ENCODE results near the gene PDSS2.

The PDSS2 gene

GRCh38 chr6:107448776-107449175 is 10.6 kb downstream of the PDSS2 start:
- no peak for TF ChIP-seq CTCF (IDR thresholded peaks at IDR 0.05)
- Histone ChIP-seq H3K27ac (no peak overlapping the region), H3K4me1 (ENCODE audit: control insufficient read depth in 1 of 2, insufficient read depth in 1 of 2, low read depth in 1 of 2, low read length in 1 of 2) (no peaks in the 10 kb centered on the region), H3K27me3 (no peaks in the 10 kb centered on the region), H3K36me3 (no peaks in the 10 kb centered on the region), H3K4me3 (ENCODE audit: low read depth in 1 of 2, low read length in 1 of 2) (no peak overlapping the region), H3K9me3 (peaks cover 20% of the 10 kb centered on the region)

GRCh38 chr6:107447663-107448216 is 11.6 kb downstream of the PDSS2 start:
- Histone ChIP-seq H3K27ac (no peak overlapping the region), H3K9me3 (peaks cover 20% of the 10 kb centered on the region), H3K4me1 (ENCODE audit: control insufficient read depth in 1 of 2, insufficient read depth in 1 of 2, low read depth in 1 of 2, low read length in 1 of 2) (no peaks in the 10 kb centered on the region), H3K4me3 (ENCODE audit: low read depth in 1 of 2, low read length in 1 of 2) (no peak overlapping the region), H3K27me3 (no peaks in the 10 kb centered on the region), H3K36me3 (no peaks in the 10 kb centered on the region)
- no peak for TF ChIP-seq CTCF (IDR thresholded peaks at IDR 0.05)

GRCh38 chr6:107444277-107444676 is 15.1 kb downstream of the PDSS2 start:
- Histone ChIP-seq H3K27ac (no peak overlapping the region), H3K4me1 (ENCODE audit: control insufficient read depth in 1 of 2, insufficient read depth in 1 of 2, low read depth in 1 of 2, low read length in 1 of 2) (no peaks in the 10 kb centered on the region), H3K27me3 (no peaks in the 10 kb centered on the region), H3K4me3 (ENCODE audit: low read depth in 1 of 2, low read length in 1 of 2) (no peak overlapping the region), H3K36me3 (no peaks in the 10 kb centered on the region), H3K9me3 (peaks cover 20% of the 10 kb centered on the region)
- TF ChIP-seq CTCF (IDR thresholded peaks at IDR 0.05), result no peak

GRCh38 chr6:107443608-107444267 is 15.6 kb downstream of the PDSS2 start:
- no peaks in the 10 kb centered on the region for H3K36me3 ChIP-seq
- no peak for TF ChIP-seq CTCF (IDR thresholded peaks at IDR 0.05)
- H3K4me3 ChIP-seq (ENCODE audit: low read depth in 1 of 2, low read length in 1 of 2), result no peak overlapping the region
- H3K4me1 ChIP-seq (ENCODE audit: control insufficient read depth in 1 of 2, insufficient read depth in 1 of 2, low read depth in 1 of 2, low read length in 1 of 2), result no peaks in the 10 kb centered on the region
- H3K9me3 ChIP-seq, result peaks cover 20% of the 10 kb centered on the region
- H3K27ac ChIP-seq, result no peak overlapping the region
- H3K27me3 ChIP-seq, result no peaks in the 10 kb centered on the region

GRCh38 chr6:107442938-107443607 is 16.3 kb downstream of the PDSS2 start:
- no peaks in the 10 kb centered on the region for H3K4me1 ChIP-seq (ENCODE audit: control insufficient read depth in 1 of 2, insufficient read depth in 1 of 2, low read depth in 1 of 2, low read length in 1 of 2)
- no peaks in the 10 kb centered on the region for H3K36me3 ChIP-seq
- peaks cover 17% of the 10 kb centered on the region for H3K9me3 ChIP-seq
- TF ChIP-seq CTCF (IDR thresholded peaks at IDR 0.05), result no peak
- H3K4me3 ChIP-seq (ENCODE audit: low read depth in 1 of 2, low read length in 1 of 2), result no peak overlapping the region
- no peak overlapping the region for H3K27ac ChIP-seq
- H3K27me3 ChIP-seq, result no peaks in the 10 kb centered on the region

Data from neutrophil (primary cell).